Cardiac fibroblast (primary cell): ENCODE measurements around the gene IMPDH1.

Source experiments
- DNase-seq, 2 donors: peaks; one replicate each; pipeline versions ENCODE4 v3.0.0 to v3.0.0-alpha.2; 2010; ENCODE audit warnings: low read depth in 2 of 2
- H3K4me3 ChIP-seq, 2 donors: replicated peaks in 1 of 2; 1 replicate in 1 of 2; 2 replicates in 1 of 2; pipeline ENCODE4 v1.5.1; 2011; ENCODE audit warnings: low read depth in 2 of 2, low read length in 2 of 2, mild to moderate bottlenecking in 2 of 2, moderate library complexity in 1 of 2
- CTCF ChIP-seq: IDR thresholded peaks from one replicate; pipeline ENCODE4 v1.5.1; 2011; ENCODE audit warnings: low read depth, mild to moderate bottlenecking, low read length, inconsistent platforms

The IMPDH1 gene

DNA sequence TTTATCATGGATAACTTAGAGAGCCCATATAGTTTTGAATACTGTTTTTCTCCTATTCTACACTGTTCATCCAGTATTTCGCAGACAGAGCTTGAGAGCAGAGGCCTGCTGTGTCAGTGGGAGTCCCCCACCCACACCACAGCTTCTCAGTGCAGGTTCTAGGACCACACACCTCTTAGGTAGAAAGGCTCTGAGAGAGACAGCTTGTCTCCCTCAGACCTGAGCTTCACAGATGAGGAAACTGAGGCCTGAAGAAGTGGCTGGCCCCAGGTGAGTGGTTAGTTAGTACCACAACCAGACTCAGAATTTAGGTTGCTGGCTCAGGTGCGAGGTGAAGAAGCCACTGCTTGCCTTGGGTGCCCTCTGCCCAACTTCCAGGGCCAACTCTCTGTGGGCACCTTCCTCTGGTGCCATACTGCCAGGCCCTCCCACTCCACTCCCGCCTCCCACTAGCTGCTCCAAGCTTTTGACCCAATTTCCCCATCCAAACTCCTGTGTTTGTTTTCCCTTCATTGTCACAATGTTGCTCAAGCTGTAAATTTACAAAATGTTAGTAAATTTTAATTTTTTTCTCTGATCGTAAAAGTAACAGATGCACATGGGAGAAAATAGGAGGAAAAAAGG is 38.3 kb upstream of the IMPDH1 start:
- DNase-seq = no peak
- TF ChIP-seq CTCF = no peak

DNA sequence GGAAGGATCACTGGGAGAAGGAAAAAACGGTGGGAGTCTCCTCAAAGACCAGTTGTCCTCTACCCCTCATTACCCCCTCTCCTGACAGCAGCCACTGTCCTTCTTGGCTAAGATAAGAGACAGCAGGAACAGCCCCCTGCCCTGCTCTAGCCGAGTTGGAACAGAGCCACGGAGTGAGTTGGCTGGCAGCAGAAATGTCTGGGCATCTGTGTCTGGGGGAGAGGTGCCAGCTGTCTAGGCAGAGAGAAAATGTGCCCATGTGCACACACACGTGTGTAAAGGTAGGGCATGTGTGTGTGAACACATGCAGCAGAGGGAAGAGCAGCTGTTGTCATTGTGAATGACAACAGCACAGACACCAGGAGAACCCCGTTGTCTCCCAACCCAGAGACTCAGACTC is 36.5 kb upstream of the IMPDH1 start:
- TF ChIP-seq CTCF = no peak
- DNase-seq = no peak
- H3K4me3 ChIP-seq = no peak overlapping the region

More for the DNA sequence above, 38.3 kb upstream of the IMPDH1 start:
- H3K4me3 ChIP-seq = no peak overlapping the region

DNA sequence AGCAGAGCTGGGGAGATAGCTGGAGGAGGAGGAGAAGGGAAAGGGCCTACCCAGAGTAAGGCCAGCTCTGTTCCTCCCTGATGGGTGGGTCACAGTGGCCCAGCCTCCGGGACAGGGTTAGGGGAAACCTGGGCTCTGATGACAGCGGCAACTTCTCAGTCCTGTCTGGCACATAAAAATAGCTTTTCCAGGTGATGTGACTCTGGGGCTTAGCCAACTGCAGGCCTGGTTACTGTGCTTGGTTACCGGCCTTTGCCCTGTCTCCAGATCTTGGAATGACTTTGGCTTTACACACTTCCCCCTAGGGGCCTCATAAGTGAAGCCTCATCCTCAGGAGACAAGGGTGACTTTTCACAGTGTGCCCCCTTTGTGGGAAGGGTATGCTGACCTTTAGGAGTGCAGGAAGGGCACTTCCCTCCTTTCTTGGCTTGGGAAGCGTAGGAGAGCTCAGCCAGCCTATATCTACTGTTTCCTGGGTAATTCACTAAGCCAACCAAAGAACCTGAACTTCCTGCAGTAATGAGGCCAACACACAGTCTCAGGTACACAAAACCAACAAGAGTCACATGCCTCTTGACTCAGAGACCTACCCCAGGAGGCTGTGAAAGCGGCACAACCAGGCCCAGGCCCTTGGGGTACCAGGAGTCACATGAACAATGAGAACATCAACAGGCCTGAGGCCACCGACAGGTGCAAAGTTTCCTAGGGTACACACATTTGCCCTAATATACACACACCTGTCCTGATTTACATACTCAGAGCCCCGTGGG is 34.2 kb upstream of the IMPDH1 start:
- TF ChIP-seq CTCF = no peak
- no peak overlapping the region for H3K4me3 ChIP-seq
- no peak for DNase-seq

GRCh38 chr7:128442356-128442755 is 32.6 kb upstream of the IMPDH1 start:
- no peak for TF ChIP-seq CTCF
- no peak overlapping the region for H3K4me3 ChIP-seq
- DNase-seq = no peak

DNA sequence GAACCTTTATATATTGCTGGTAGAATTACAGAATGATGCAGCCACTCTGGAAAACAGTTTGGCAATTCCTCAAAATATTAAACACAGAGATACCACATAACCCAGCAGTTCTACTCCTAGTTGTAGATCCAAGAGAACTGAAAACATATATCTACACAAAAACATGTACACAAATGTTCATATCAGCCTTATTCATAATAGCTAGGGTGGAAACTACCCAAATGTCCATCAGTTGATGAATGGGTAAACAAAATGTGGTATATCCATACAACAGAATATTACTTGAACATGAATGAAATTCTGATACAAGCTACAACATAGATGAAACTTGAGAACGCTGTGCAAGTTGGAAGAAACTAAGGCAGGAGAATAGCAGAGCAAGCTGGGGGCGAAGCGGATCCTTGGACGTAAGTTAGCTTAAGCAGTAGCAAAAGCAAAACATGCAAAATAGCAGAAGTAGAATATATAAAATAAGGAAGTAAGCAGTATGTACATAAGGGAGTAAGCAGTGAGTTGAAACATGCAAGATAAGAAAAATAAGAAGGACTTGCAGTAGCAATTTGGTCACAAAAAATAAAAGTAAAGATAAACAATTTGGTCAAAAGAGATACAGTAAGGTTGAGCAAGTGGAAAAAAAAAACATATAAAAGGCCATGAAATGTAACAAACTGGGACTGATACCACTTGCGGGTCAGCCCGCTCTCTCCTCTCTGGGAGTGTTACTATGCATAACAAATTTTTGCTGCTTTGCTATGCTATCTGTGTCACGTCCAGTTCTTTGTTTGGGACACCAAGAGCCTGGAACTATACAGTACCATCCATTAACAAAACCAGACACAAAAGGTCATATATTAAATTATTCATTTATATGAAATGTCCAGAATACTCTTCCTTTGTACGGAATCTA is 27.9 kb upstream of the IMPDH1 start:
- no peak overlapping the region for H3K4me3 ChIP-seq
- no peak for DNase-seq
- TF ChIP-seq CTCF = no peak

GRCh38 chr7:128435327-128435686 is 25.5 kb upstream of the IMPDH1 start:
- TF ChIP-seq CTCF = no peak
- no peak overlapping the region for H3K4me3 ChIP-seq
- no peak for DNase-seq
